ENCODE results near the gene PKNOX1.
"Not testable (repeated sequence)": the region's sequence is repeated elsewhere in the genome, so short reads cannot be mapped to it uniquely, and the experiment has no call there.

Gene PKNOX1

DNA sequence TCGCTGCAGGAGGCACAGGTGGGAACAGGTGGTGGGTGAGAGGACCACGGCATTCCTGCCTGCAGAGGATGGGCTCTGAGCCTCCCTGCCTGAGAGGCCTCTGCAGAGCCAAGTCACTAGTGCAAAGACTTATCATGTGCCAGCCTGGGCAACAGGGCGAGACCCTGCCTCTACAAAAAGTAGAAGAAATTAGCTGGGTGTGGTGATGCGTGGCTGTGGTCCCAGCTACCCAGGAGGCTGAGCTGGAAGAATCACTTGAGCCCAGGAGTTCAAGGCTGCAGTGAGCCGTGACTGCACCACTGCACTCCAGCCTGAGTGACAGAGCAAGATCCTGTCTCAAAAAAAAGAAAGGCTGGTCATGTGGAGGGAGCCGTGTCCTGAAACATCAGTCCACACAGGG, 46.4 kb downstream of the PKNOX1 start:
- no peak for DNase-seq (ENCODE audit: low spot score)

DNA sequence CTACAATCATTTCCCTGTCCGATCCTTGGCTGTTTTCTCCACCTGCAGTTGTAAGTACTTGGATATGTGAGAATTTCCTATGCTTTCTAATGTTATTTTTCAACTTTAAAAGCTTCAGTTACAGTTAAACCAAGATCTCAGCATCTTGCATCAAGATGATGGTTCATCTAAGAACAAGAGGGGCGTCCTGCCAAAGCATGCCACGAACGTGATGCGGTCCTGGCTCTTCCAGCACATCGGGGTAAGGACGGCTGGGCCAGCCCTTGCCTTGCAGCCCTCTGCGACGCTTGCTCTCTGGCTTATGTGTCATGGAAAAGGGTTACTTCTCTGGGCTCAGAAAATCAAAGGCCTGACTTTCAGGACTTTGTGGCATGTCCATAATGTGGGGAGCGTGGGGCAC, 46.8 kb downstream of the PKNOX1 start:
- no peak for DNase-seq (ENCODE audit: low spot score)

DNA sequence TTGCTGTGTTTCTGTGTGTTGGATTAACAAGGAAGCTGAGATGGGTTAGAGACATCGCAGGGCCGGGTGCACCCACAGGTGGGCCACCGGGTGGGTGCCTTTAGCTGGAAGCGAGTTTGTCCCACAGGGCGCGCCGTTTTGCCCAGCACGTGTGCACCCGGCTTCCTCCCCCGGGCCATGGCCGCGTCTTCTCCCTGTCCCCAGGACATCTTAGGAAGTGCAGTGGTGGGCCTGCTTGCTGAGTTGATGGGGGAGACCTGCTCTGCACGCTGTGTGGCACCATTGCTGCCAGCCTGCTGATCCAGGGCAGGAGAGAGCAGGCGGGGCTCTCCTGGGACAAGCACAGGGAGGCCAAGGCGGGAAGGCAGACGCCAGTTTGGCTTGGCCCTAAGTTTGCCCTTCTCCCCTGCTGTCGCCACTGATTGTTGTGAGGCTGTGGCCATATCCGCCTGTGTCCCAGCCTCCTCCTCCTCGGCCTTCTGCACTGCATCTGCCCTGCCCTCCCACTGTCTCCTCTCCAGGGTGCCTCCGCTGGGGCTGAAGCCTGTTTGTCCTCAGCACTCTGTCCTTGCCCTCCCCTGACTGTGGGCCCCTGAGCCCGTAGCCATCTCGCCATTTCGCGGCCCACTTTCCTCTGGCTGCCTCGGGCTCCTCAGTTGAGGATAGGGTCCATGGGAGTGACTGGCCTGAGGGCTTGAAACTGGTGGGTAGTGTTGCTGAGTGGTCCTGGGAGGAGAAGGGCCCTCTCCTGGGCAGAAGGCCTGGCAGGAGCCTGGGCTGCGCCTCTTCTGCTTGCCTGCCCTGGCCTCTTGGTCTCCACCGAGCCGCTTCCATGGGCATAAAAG, 47.6 kb downstream of the PKNOX1 start:
- DNase-seq (ENCODE audit: low spot score), result no peak

DNA sequence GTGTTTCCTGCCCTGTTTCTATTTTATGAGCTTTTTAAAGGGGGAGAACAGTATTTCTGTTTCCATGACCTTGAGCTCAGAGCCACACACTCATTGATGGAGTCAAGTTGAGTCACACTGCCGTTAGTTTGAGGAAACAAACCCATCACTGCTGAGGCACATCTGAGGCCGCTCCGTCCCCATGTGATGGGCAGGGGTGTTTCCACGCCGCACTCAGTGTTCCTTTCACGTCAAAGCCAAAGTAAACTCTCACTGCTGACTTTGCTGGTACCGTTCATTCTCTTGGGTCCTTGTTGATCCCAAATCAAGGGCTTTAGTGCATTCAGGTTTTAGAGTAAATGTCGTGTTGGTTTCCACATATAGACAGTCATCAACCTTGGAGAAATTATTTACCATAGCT, 48.8 kb downstream of the PKNOX1 start:
- DNase-seq (ENCODE audit: low spot score), result no peak

DNA sequence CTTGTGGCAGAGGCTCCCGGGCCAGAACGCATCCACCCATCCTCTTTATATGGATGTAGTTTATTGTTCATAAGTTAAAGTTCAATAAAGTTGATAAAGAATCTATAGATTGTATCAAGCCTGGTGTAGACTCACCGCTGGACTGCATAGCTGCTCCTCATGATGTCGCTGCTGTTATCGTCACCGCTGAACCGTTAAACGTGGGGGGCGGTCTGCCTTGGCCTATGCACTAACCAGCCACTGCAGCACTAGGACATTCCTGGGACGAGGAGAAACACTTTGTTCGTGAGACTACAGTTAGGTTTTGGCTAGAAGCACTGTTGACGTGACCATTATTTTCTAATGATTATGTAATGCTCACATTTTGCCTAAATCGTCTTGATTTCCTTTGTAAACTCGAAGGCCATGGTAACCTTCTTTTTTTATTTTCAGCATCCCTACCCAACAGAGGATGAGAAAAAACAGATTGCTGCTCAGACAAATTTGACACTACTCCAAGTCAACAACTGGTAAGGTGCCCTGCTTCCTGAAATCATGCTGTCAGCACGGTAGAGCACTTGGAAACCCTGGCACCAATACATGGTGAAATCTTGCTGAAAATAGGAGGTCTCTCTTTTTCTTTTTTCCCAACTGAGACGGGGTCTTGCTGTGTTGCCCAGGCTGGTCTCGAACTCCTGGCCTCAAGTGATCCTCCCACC, 50.2 kb downstream of the PKNOX1 start:
- DNase-seq (ENCODE audit: low spot score), result no peak

DNA sequence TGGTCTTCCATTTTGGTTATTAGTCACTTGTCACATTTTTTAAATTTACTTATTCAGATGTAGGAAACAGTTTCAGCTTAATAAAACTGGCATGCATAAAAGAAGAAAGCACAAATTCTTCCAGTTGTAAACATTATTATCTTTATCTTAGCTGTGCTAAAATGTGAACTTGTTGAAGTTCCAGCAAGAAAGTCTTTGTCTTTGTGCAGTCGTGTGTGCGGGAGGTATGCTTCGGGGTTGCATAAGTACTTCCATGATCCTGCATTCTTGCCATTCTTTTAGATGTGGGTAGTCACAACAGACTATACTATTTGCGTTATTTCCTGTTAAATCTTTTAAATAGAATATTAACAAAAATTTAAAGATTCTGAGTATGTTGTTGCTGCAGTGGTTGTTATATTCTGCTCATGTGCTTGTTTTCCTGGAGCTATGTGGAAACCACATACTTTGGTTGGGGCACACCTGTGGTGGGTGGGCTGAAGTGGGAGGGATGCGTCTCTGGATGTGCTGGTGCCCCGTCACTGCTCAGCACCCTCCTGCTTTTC, 51.3 kb downstream of the PKNOX1 start:
- DNase-seq (ENCODE audit: low spot score), result peak; percentile 42

DNA sequence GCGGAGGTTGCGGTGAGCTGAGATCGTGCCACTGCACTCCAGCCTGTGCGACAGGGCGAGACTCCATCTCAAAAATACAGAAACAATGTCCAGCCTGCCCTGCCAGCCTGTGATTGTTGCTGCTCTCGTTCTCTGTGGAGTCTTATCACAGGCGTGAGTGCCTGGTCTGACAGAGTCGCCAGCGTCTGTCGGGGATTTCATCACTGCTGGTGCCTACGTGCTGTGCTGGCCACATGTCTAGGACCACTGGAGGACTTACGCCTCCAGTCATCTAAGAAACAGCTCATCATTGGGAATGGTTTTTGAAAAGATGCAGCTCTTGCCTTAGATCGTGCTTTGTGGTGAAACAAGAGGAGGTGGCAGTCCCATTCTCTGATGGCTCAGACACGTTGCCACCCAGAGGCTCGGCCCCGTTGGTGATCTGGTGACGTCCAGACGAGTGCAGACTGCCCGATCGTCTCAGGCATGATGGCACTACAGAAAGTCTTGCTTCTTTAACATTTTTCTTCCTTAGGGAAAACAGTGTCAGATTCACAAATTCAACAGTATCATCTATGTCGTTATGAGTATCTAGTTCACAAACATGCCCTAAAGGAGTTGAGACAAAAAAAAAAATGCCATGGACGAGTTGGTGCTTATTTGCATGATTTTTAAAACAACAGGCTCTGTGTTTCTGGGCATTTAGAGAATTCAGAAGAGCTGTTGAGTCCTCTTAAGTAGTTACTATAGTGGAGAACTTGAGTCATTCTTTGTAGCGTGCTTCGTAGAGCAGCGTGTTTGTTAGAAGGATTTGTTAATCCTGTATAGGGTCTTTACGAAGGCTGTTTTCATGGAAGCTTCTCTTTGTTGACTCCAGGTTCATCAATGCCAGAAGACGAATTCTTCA, 53.7 kb downstream of the PKNOX1 start:
- no peak for DNase-seq (ENCODE audit: low spot score)

DNA sequence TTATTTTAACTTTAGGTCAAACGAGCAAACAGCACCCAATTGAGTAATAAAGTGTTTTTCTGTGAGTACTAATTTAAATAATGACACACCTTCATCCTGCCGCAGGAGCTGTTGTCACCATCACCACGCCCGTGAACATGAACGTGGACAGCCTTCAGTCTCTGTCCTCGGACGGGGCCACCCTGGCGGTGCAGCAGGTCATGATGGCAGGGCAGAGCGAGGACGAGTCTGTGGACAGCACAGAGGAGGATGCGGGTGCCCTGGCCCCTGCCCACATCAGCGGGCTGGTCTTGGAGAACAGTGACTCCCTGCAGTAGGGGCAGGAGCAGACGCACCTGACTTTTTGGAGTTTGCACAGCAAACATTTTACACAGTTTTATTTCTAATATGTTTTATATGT, 55.4 kb downstream of the PKNOX1 start:
- DNase-seq (ENCODE audit: low spot score), result no peak

DNA sequence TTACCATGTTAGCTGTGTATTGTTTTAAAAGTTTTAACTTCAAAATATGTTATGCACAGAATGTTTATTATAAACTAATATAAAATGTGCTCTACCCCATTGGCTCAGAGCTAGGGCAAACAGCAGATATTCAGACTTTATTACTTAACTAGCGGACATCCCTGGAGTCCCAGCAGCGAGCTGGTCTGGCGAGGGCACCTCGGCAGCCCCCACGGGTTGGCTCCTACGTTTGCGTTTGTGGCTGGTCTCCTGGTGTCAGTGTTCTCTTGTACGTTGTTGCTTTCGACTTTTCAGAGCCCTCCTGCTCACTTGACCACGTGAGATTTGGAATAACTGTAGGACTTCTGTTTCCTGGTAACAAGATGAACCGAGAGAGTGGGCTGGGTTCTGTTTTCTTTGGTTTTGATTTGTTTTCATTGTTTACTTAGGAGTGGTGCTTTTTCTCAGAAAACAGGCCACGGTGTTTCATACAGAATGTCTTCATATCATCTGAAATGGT, 56.8 kb downstream of the PKNOX1 start:
- no peak for DNase-seq (ENCODE audit: low spot score)

DNA sequence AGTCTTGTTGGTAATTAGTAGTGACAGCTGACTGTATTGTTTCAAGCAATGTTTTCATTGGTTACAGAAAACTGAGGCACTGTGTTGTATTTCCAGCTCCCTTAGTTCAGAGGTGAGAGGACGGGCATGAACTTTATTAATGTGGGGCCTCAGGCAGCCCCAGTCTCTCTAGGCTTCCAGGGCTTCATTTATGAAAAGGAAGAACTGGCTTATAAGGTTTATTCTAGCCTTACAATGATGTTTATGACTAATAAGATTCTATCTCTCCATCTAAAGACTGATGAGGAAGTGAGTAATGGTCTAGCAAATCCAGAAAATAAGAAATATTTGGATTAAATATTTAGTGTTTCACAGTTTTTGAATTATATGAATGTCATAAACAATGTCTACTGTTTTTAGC, 59.7 kb downstream of the PKNOX1 start:
- no peak for DNase-seq (ENCODE audit: low spot score)

DNA sequence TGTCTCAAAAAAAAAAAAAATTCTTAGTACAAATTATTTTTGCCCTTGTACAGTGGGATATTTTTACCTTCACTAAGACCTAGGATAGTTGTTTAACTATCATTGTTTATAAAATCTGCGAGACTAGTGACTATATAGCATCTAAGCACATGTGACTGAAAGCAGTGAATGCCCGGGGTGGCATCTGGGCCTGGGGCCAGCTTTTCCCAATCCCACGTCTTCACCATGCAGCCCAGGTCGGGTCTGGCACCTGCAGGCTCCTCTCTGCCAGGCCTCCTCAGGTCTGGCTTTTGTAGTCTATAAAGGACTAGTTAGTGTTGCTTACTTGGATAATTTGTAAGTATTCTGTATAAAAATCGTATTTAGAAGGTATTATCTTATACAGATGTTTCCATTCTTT, 60.5 kb downstream of the PKNOX1 start:
- no peak for DNase-seq (ENCODE audit: low spot score)

DNA sequence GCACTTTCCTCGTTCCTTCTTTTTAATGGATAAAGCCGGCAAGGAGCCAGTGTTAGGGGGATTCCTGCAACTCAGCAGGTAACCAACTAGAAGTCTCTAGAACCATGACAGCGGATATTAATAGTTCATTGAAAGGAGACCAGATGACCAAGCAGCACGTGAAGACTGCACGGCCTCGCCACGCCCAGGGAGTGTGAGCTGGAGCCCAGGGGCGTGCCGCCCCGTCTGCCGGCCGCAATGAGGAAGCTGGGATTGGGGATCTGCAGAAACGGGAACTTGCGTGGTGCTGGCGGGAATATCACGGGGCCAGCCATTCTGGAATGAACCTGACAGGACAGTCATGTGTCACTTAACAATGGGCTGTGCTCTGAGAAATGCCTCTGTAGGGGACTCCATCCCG, 62.5 kb downstream of the PKNOX1 start:
- not testable (repeated sequence) for DNase-seq (ENCODE audit: low spot score)

DNA sequence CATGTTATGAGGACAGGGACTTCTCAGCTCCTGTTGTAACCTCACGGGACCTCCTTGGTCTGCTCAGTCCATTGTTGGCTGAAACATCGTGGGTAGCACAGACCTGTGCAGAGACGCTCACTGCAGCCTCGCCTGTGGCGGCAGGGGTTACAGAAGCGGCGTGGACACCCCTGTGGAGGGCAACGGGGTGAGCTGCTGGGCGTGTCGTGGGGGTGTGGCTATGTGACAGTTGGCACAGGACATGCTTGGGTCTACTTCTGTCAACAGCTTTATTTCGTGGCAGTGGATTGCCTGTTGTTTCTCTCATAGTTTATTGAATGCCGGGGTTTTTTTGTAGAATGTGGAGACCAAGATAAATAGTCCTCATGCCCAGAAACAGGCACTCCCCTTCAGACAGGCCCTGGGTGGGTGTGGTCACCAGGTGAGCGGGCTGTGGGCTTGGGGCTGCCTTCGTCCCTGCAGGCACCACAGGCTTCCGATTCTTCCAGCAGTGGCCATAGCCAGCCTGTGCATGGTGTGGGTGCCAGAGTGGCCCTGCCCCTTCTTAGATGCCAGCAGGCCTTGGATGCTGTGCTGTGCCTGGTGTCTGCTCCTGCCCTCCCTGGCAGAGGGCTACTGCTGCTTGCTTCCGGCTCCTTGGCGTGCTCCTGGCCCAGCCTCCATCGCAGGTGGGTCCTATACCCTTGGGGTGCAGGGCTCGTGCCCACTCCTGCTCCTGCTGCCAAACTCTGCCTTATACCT, 63.7 kb downstream of the PKNOX1 start:
- not testable (repeated sequence) for DNase-seq (ENCODE audit: low spot score)

DNA sequence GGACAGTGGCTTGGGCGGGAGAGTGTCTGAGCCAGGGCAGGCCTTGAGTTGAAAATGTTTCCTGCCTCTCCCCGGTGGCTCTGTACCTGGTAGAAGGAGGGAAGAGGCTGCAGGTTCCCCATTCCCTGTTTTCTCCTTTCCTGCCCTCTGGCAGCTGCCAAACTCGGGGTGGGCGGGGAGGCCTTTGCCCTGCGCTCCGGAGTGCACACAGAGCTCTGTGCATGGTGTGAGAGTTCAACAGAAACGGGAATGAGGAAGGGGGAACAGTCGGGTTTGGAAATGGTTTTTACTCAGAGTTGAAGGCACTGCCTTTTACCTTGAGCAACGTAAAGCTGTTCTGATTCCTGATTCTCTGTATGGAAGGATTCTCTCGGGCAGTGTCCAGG, 64.3 kb downstream of the PKNOX1 start:
- DNase-seq (ENCODE audit: low spot score), result not testable (repeated sequence)

DNA sequence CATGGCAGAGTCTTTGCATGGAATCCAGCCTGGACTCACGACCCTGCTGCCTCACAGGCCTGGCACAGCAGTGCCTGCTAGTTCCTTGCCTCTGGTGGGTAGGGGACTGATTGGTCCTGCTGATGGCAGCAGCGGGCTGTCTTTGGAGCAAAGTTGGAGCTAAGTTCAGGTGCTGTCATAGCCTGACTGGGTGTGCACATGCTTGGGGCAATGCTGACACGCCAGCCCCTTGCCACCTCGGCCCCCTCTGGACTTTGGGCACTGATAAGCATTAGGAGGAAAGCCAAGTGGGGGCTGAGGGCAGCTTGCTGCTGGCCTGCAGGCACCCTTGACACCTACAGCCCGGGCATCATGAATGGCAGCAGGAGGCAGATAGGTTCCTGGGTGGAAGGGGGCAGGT, 67.8 kb downstream of the PKNOX1 start:
- DNase-seq (ENCODE audit: low spot score), result not testable (repeated sequence)

DNA sequence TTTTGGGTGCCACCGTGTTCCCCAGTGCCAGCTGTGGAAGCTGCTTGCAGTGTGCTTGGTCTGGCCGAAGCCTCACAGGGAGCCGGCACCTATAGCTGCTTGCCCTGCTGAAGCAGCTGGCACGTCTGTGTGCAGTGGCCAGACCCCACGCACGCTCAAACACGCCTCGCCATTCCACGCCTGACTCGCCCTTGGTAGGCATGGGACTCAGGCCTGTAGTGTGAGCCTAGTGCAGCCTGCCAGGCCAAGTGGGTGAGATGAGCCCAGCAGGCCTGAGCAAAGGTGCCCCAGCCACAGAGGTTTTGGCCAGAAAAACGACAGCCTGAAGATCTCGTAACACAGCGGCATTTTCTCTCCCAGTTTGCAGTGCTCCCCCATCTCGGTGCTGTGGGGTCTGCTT, 68.9 kb downstream of the PKNOX1 start:
- not testable (repeated sequence) for DNase-seq (ENCODE audit: low spot score)

DNA sequence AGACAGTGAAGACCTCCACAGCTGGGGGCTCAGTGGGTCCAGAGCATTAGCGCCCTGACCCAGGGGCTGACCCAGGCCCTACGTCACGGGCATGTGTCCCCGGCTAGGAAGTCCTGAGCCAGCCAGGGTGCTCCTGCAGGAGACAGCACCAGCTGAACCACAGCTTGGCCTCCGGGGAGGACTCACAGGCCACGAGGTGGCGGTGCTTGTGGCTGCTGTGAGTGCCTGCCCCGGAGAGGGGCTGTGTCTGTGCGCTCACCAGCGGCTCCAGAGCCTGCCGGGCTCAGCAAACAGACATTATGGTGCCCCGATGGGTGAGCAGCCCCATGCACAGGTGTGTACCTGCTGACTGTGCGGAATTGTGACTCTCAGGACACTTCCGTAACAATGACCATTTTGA, 70.2 kb downstream of the PKNOX1 start:
- not testable (repeated sequence) for DNase-seq (ENCODE audit: low spot score)

DNA sequence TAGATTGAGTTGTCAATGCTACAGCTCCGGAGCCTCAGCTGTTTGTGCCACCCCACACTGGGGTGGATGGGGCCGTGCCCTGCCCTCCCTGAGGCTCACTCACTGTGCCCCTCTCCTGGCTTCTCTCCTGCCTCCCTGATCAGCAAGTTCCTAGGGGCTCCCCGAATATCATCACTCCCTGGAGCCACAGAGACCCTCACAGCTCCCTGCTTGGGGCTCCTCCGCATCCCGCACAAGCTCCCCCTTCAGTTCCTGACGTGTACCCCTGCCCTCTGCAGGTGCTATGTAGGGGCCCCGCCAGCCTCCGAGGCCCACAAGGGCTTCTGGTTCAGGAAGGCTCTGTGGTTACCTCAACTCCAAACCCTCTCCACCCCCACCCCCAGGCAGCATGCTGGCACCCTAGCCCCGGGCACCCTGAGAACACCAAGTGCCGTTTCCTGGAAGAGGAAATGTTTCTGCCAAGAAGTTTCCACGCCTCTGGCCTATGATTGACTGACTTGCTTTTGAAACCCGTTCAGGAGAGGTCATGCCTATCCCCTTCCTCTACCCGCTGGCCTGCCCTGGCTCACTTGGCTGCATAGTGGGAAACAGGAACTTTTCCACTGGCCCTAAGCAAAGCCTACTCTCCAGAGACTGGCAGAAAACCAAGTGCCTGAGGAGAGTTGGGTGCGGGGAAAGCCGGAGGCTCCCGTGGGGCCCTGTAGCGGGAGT, 71.0 kb downstream of the PKNOX1 start:
- not testable (repeated sequence) for DNase-seq (ENCODE audit: low spot score)

DNA sequence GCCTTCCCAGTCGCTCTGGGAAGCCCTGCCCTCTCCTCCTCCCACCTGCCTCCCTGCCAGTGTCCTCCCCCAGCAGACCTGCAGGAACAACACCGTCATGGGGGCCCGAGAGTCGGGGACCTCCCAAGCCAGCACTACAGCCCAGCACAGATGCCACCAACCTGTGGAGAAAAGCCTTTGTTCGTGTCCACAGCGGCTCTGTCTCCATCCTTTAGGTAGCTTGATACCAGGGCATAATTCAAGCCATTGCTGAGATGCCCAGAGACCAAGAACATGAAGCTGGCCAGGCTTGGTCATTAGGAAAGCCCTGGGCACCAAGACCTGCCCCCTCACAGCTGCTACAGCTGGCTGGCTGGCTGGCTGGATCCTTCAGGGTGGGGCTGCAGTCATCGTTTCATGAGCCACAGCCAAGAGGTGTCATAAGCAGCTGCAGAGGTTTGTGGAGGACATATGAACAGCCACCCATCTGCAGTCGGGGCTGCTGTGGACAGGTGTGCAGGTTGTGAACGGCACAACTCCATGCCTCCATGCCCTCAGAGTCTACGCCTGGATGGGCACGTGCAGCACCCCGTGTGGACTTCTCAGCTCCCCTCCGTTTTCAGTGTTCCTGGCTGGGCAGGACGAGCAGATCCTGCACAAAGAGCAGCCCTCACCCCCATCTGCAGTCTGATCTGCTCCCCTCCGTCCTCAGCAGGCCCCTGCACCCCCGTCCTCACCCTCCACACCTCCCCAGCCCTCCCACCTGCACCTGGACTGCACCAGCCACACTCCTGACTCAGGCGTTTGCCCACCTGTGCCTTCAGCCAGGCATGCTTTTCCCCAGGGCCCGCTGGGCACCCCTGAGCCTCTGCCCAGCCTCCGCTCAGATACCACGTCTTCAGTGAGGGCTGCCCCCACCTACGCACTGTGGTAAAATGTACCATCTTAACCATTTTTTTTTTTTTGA, 71.8 kb downstream of the PKNOX1 start:
- DNase-seq (ENCODE audit: low spot score), result not testable (repeated sequence)
